ENCODE data around the gene SNAPC4. TPM values are rescaled to one million over a fixed set of nuclear protein-coding genes. Genes with fewer than 3 reads are reported as not detected.
"Not testable (repeated sequence)": the region's sequence is repeated elsewhere in the genome, so short reads cannot be mapped to it uniquely, and the experiment has no call there.

SNAPC4 gene
- total RNA-seq, 1 donor from 2014 or later: 13.5 TPM

DNA sequence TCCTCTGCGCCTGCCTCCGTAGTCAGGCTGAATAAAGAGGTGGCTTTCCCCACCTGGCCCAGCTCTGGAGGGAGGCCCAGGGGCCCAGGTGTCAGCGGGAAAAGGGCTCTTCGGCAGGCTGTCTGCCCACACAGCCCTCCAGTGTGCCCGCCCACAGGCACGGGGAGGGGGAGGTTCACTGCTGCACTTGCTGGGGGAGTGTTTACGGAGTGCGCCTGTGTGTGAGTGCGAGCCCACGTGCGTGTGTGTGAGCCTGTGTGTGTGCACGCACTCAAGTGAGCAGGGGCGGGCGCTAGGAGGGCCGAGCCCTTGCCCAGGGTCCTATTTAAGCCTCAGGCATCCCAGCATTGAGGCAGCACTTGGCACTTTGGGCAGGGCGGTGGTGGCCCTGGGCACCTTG is 47.3 kb downstream of the SNAPC4 start:
- H3K9me3 Mint-ChIP-seq (ENCODE audit: unreplicated experiment): no peaks in the 10 kb centered on the region
- TF ChIP-seq, protein P1, sequence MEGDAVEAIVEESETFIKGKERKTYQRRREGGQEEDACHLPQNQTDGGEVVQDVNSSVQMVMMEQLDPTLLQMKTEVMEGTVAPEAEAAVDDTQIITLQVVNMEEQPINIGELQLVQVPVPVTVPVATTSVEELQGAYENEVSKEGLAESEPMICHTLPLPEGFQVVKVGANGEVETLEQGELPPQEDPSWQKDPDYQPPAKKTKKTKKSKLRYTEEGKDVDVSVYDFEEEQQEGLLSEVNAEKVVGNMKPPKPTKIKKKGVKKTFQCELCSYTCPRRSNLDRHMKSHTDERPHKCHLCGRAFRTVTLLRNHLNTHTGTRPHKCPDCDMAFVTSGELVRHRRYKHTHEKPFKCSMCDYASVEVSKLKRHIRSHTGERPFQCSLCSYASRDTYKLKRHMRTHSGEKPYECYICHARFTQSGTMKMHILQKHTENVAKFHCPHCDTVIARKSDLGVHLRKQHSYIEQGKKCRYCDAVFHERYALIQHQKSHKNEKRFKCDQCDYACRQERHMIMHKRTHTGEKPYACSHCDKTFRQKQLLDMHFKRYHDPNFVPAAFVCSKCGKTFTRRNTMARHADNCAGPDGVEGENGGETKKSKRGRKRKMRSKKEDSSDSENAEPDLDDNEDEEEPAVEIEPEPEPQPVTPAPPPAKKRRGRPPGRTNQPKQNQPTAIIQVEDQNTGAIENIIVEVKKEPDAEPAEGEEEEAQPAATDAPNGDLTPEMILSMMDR (IDR thresholded peaks at IDR 0.05; ENCODE audit: unreplicated experiment): no peak
- no peak for DNase-seq (ENCODE audit: low spot score)
- H3K36me3 Mint-ChIP-seq (ENCODE audit: low read depth, unreplicated experiment): no peaks in the 10 kb centered on the region
- no peak overlapping the region for H3K27ac Mint-ChIP-seq (ENCODE audit: unreplicated experiment)
- H3K4me3 Mint-ChIP-seq (ENCODE audit: unreplicated experiment): no peak overlapping the region
- no peaks in the 10 kb centered on the region for H3K4me1 Mint-ChIP-seq (ENCODE audit: unreplicated experiment)
- peaks cover 5% of the 10 kb centered on the region for H3K27me3 Mint-ChIP-seq (ENCODE audit: unreplicated experiment)

DNA sequence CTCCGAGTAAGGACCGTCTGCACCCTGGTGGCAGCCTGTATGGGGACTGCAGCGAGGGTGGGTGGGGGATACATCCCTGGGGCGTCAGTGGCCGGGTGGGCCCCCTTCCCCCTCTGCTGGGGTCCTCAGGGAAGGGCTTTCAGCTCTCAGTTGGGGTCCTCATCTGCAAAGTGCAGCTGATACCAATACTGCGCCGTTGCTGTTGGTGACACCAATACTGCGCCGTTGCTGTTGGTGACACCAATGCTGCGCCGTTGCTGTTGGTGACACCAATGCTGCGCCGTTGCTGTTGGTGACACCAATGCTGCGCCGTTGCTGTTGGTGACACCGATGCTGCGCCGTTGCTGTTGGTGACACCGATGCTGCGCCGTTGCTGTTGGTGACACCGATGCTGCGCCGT is 48.1 kb downstream of the SNAPC4 start:
- not testable (repeated sequence) for H3K9me3 Mint-ChIP-seq (ENCODE audit: unreplicated experiment); H3K36me3 Mint-ChIP-seq (ENCODE audit: low read depth, unreplicated experiment); H3K4me3 Mint-ChIP-seq (ENCODE audit: unreplicated experiment); H3K27ac Mint-ChIP-seq (ENCODE audit: unreplicated experiment); H3K4me1 Mint-ChIP-seq (ENCODE audit: unreplicated experiment); DNase-seq (ENCODE audit: low spot score); H3K27me3 Mint-ChIP-seq (ENCODE audit: unreplicated experiment)

DNA sequence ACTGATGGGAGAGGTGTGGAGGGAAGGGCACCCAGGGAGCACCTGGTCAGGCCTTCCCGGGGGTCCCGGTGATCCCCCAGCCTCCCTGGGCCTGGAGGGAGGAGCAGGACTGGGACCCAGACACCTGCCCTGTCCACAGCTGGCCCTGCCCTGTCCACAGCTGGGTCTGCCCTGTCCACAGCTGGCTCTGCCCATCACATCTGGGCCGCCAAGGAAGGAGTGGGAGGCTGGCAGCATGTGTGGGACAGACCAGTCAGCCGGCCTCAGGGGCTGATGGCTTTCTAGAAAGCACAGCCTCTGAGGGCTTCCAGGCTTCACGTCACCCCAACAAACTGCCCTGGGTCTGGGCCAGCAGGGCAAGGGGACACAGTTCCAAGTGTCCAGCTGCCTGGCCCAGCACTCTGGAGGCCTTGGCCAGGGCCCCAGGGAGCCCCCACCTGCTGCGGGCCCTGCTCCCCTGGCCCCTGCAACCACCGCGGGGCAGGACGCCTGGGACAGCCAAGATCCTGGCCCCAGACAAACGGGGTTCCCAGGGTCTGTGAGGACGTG is 48.6 kb downstream of the SNAPC4 start:
- no peaks in the 10 kb centered on the region for H3K4me1 Mint-ChIP-seq (ENCODE audit: unreplicated experiment)
- TF ChIP-seq, protein P1 (IDR thresholded peaks at IDR 0.05; ENCODE audit: unreplicated experiment): no peak
- H3K27ac Mint-ChIP-seq (ENCODE audit: unreplicated experiment): no peak overlapping the region
- no peaks in the 10 kb centered on the region for H3K36me3 Mint-ChIP-seq (ENCODE audit: low read depth, unreplicated experiment)
- no peak for DNase-seq (ENCODE audit: low spot score)
- H3K27me3 Mint-ChIP-seq (ENCODE audit: unreplicated experiment): peaks cover 8% of the 10 kb centered on the region
- no peaks in the 10 kb centered on the region for H3K9me3 Mint-ChIP-seq (ENCODE audit: unreplicated experiment)
- no peak overlapping the region for H3K4me3 Mint-ChIP-seq (ENCODE audit: unreplicated experiment)

Other genes starting within 250 kb of the SNAPC4 start
- gene LHX3, start 195.0 kb downstream of the SNAPC4 start, total RNA-seq (ENCODE audit: unreplicated experiment): not detected
- gene QSOX2, start 154.4 kb downstream of the SNAPC4 start, total RNA-seq (ENCODE audit: unreplicated experiment): 14.0 TPM
- gene CCDC187, start 96.1 kb downstream of the SNAPC4 start, total RNA-seq (ENCODE audit: unreplicated experiment): 0.05 TPM
- gene GPSM1, start 72.6 kb downstream of the SNAPC4 start, total RNA-seq (ENCODE audit: unreplicated experiment): 31.7 TPM
- 14.5 TPM for gene DNLZ, start 36.4 kb downstream of the SNAPC4 start, total RNA-seq (ENCODE audit: unreplicated experiment)
- gene CARD9, start 26.5 kb downstream of the SNAPC4 start, total RNA-seq (ENCODE audit: unreplicated experiment): 0.41 TPM
- gene ENTR1, start 10.4 kb upstream of the SNAPC4 start, total RNA-seq (ENCODE audit: unreplicated experiment): 45.0 TPM
- gene PMPCA, start 10.5 kb upstream of the SNAPC4 start, total RNA-seq (ENCODE audit: unreplicated experiment): 61.3 TPM
- 23.6 TPM for gene INPP5E, start 39.7 kb upstream of the SNAPC4 start, total RNA-seq (ENCODE audit: unreplicated experiment)
- gene SEC16A, start 82.9 kb upstream of the SNAPC4 start, total RNA-seq (ENCODE audit: unreplicated experiment): 79.5 TPM
- 312 TPM for gene NOTCH1, start 145.9 kb upstream of the SNAPC4 start, total RNA-seq (ENCODE audit: unreplicated experiment)

All from endothelial cell (in vitro differentiated cells).